HFF-Myc (cell line): Measurements from ENCODE around the gene DGKQ.
"Not testable (repeated sequence)": the region's sequence is repeated elsewhere in the genome, so short reads cannot be mapped to it uniquely, and the experiment has no call there.

Experiments
- DNase-seq: peaks from one replicate; pipeline ENCODE4 v3.0.0-alpha.2; 2011; ENCODE audit warnings: low read depth; ENCODE audit errors: extremely low read depth
- H3K4me3 ChIP-seq: replicated peaks from 2 replicates; pipeline ENCODE4 v1.5.1; 2011; ENCODE audit warnings: low read depth, mild to moderate bottlenecking, control low read depth, low read length
- CTCF ChIP-seq: IDR thresholded peaks from 2 replicates; pipeline ENCODE4 v1.5.1; 2012; ENCODE audit warnings: mild to moderate bottlenecking, low read depth, low read length, control low read depth; ENCODE audit errors: missing control alignments

DGKQ gene

GRCh38 chr4:925171-925570 is 48.2 kb downstream of the DGKQ start:
- no peak for TF ChIP-seq CTCF
- DNase-seq = no peak
- H3K4me3 ChIP-seq = no peak overlapping the region

GRCh38 chr4:924107-925096 is 49.0 kb downstream of the DGKQ start:
- DNase-seq = no peak
- no peak for TF ChIP-seq CTCF
- no peak overlapping the region for H3K4me3 ChIP-seq

- no peak for TF ChIP-seq CTCF
- H3K4me3 ChIP-seq = no peak overlapping the region
- DNase-seq = no peak
Observed at GRCh38 chr4:921830-922331, 51.5 kb downstream of the DGKQ start.

GRCh38 chr4:919004-919680 is 54.2 kb downstream of the DGKQ start:
- not testable (repeated sequence) for DNase-seq, H3K4me3 ChIP-seq

- H3K4me3 ChIP-seq, DNase-seq: not testable (repeated sequence)
Observed at GRCh38 chr4:918591-918990, 54.8 kb downstream of the DGKQ start.

- DNase-seq = no peak
- no peak for TF ChIP-seq CTCF
- no peak overlapping the region for H3K4me3 ChIP-seq
Observed at GRCh38 chr4:917992-918391, 55.4 kb downstream of the DGKQ start.

GRCh38 chr4:917466-917865 is 55.9 kb downstream of the DGKQ start:
- no peak overlapping the region for H3K4me3 ChIP-seq
- no peak for TF ChIP-seq CTCF
- DNase-seq = no peak
